SK-N-SH treated with all-trans-retinoic acid at 6 μM for 48 hours (cell line): ENCODE results near the gene GH1.
"Not testable (repeated sequence)": the region's sequence is repeated elsewhere in the genome, so short reads cannot be mapped to it uniquely, and the experiment has no call there.

Experiments
- ATAC-seq: fragments of 200-7000 bp; cut with Tn5 transposase; 3 replicates; pipeline ENCODE4 v1.9.1; 2020; ENCODE audit warnings: mild to moderate bottlenecking, moderate library complexity
- ARNTL ChIP-seq: fragments of 450-650 bp; formaldehyde crosslinking; IDR thresholded peaks from 2 replicates; pipeline ENCODE4 v1.5.0; 2020; ENCODE audit warnings: low read depth, mild to moderate bottlenecking, moderate library complexity, borderline replicate concordance
- CSDC2 ChIP-seq: fragments of 250-450 bp; sonication (Bioruptor Pico); IDR thresholded peaks from 2 replicates; pipeline ENCODE4 v1.5.0; 2020; ENCODE audit warnings: mild to moderate bottlenecking, moderate library complexity
- CSRNP3 ChIP-seq: fragments of 250-450 bp; sonication (Bioruptor Pico); IDR thresholded peaks from 2 replicates; pipeline ENCODE4 v1.5.1; 2021; ENCODE audit warnings: mild to moderate bottlenecking, moderate library complexity
- ESRRG ChIP-seq: fragments of 250-450 bp; sonication (Bioruptor Pico); IDR thresholded peaks from 2 replicates; pipeline ENCODE4 v1.6.1; 2021; ENCODE audit warnings: mild to moderate bottlenecking
- GLIS3 ChIP-seq: fragments of 250-450 bp; sonication (Bioruptor Pico); IDR thresholded peaks from 2 replicates; pipeline ENCODE4 v1.5.0; 2020; ENCODE audit warnings: mild to moderate bottlenecking, moderate library complexity
- ISL1 ChIP-seq: fragments of 250-450 bp; sonication (Bioruptor Pico); IDR thresholded peaks from 2 replicates; pipeline ENCODE4 v2.1.2; 2022; ENCODE audit warnings: mild to moderate bottlenecking, moderate library complexity
- OSR1 ChIP-seq: fragments of 250-450 bp; sonication (Bioruptor Pico); IDR thresholded peaks from 2 replicates; pipeline ENCODE4 v1.8.0; 2022; ENCODE audit warnings: moderate library complexity, mild to moderate bottlenecking, inconsistent platforms
- POU6F1 ChIP-seq: fragments of 250-450 bp; sonication (Bioruptor Pico); IDR thresholded peaks from 2 replicates; pipeline ENCODE4 v1.8.0; 2021; ENCODE audit warnings: low read depth, mild to moderate bottlenecking, moderate library complexity, borderline replicate concordance
- PPARA ChIP-seq: fragments of 250-450 bp; sonication (Bioruptor Pico); IDR thresholded peaks from 2 replicates; pipeline ENCODE4 v1.5.0; 2020; ENCODE audit warnings: mild to moderate bottlenecking, borderline replicate concordance
- RARB ChIP-seq: fragments of 250-450 bp; sonication (Bioruptor Pico); IDR thresholded peaks from 2 replicates; pipeline ENCODE4 v1.8.0; 2021; ENCODE audit warnings: mild to moderate bottlenecking, moderate library complexity
- TCF4 ChIP-seq: fragments of 250-450 bp; sonication (Bioruptor Pico); IDR thresholded peaks from 2 replicates; pipeline ENCODE4 v1.8.0; 2021; ENCODE audit warnings: mild to moderate bottlenecking, moderate library complexity, borderline replicate concordance
- TOX ChIP-seq: fragments of 250-450 bp; sonication (Bioruptor Pico); IDR thresholded peaks from 2 replicates; pipeline ENCODE4 v1.8.0; 2021; ENCODE audit warnings: mild to moderate bottlenecking, moderate library complexity, borderline replicate concordance
- TSHZ2 ChIP-seq: fragments of 250-450 bp; sonication (Bioruptor Pico); IDR thresholded peaks from 2 replicates; pipeline ENCODE4 v1.5.0; 2020; ENCODE audit warnings: mild to moderate bottlenecking, moderate library complexity
- ZC3H10 ChIP-seq: fragments of 250-450 bp; sonication (Bioruptor Pico); IDR thresholded peaks from 2 replicates; pipeline ENCODE4 v1.5.1; 2021; ENCODE audit warnings: mild to moderate bottlenecking, moderate library complexity
- ZFP3 ChIP-seq: fragments of 250-450 bp; sonication (Bioruptor Pico); IDR thresholded peaks from 2 replicates; pipeline ENCODE4 v1.5.0; 2020; ENCODE audit warnings: mild to moderate bottlenecking, moderate library complexity
- ZFP30 ChIP-seq: fragments of 450-650 bp; formaldehyde crosslinking; IDR thresholded peaks from 2 replicates; pipeline ENCODE4 v1.5.0; 2022; ENCODE audit warnings: mild to moderate bottlenecking, moderate library complexity
- ZNF565 ChIP-seq: fragments of 450-650 bp; formaldehyde crosslinking; conservative IDR thresholded peaks from 2 replicates; pipeline ENCODE4 v1.5.0; 2020; ENCODE audit warnings: low read depth, mild to moderate bottlenecking, moderate library complexity
- ZNF70 ChIP-seq: fragments of 450-650 bp; formaldehyde crosslinking; IDR thresholded peaks from 2 replicates; pipeline ENCODE4 v1.5.0; 2020; ENCODE audit warnings: mild to moderate bottlenecking, moderate library complexity
- TF ChIP-seq, protein P1 (sequence below): fragments of 250-450 bp; sonication (Bioruptor Pico); IDR thresholded peaks from 2 replicates; pipeline ENCODE4 v1.8.0; 2020; ENCODE audit warnings: mild to moderate bottlenecking, moderate library complexity, borderline replicate concordance

The GH1 gene

GRCh38 chr17:63918789-63919305 lies at the start of gene GH1:
Gene GH1, minus strand, starts transcription at chr17:63918839. Its CDS starts 63 bp downstream, at chr17:63918776.
- not testable (repeated sequence) for ATAC-seq

- TF ChIP-seq OSR1 (no peak), RARB (no peak), ARNTL (CRISPR knock-in tag) (no peak), ZC3H10 (CRISPR knock-in tag) (no peak), ZFP30 (CRISPR knock-in tag) (no peak), ESRRG (no peak), ISL1 (CRISPR knock-in tag) (no peak), CSDC2 (CRISPR knock-in tag) (no peak), ZNF70 (no peak)
- ATAC-seq: no peak
These were observed 49.3 kb upstream of the GH1 start for GRCh38 chr17:63967953-63968352.

DNA sequence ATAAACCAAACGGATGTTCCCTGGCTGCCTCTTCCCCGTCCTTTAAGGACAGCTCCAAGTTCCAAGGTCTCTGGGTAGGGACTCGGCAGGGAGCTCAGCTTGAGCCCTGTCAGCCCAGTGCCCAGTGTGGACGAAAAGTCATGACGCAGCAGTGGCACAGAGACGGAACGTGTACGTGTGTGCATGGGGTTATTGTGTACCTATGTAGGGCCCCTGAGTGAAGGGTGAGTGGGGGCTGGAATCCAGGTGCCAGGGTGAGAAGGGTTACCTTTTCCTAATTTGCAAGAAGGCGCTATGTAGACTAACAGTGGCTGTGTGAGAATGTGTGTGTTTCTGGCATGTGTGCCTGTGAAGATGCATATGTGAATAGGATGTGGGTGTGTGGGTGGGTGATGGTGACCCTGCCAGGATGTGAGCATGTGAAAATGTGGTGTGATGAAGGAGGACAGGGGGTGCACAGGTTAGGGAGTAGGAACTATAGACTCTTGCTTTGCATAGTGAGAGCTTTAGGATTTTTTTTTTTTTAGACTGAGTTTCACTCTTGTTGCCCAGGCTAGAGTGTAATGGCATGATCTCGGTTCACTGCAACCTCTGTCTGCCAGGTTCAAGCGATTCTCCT lies 48.1 kb upstream of the GH1 start:
- ATAC-seq: no peak
- TF ChIP-seq POU6F1 (CRISPR knock-in tag): no peak
- no peak for TF ChIP-seq TCF4 (CRISPR knock-in tag)
- no peak for TF ChIP-seq ARNTL (CRISPR knock-in tag)
- TF ChIP-seq TOX (CRISPR knock-in tag): no peak
- no peak for TF ChIP-seq RARB
- TF ChIP-seq TSHZ2 (CRISPR knock-in tag): no peak
- no peak for TF ChIP-seq ESRRG
- no peak for TF ChIP-seq ZNF565
- no peak for TF ChIP-seq ZFP3
- no peak for TF ChIP-seq ZC3H10 (CRISPR knock-in tag)
- TF ChIP-seq ZNF70: no peak
- TF ChIP-seq CSDC2 (CRISPR knock-in tag): no peak

GRCh38 chr17:63963123-63963522 lies 44.5 kb upstream of the GH1 start:
- no peak for ATAC-seq
- TF ChIP-seq TOX (CRISPR knock-in tag) (no peak), PPARA (no peak), CSRNP3 (no peak), ZFP3 (no peak), ZFP30 (CRISPR knock-in tag) (no peak), RARB (no peak), ZNF70 (no peak), TCF4 (CRISPR knock-in tag) (no peak), ISL1 (CRISPR knock-in tag) (no peak), ZC3H10 (CRISPR knock-in tag) (no peak), ARNTL (CRISPR knock-in tag) (no peak), OSR1 (no peak), CSDC2 (CRISPR knock-in tag) (no peak), GLIS3 (CRISPR knock-in tag) (no peak)
- TF ChIP-seq, protein P1, sequence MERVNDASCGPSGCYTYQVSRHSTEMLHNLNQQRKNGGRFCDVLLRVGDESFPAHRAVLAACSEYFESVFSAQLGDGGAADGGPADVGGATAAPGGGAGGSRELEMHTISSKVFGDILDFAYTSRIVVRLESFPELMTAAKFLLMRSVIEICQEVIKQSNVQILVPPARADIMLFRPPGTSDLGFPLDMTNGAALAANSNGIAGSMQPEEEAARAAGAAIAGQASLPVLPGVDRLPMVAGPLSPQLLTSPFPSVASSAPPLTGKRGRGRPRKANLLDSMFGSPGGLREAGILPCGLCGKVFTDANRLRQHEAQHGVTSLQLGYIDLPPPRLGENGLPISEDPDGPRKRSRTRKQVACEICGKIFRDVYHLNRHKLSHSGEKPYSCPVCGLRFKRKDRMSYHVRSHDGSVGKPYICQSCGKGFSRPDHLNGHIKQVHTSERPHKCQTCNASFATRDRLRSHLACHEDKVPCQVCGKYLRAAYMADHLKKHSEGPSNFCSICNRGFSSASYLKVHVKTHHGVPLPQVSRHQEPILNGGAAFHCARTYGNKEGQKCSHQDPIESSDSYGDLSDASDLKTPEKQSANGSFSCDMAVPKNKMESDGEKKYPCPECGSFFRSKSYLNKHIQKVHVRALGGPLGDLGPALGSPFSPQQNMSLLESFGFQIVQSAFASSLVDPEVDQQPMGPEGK: no peak
